AG09309 (cell line): ENCODE measurements around the gene ZNF821.
"Not testable (repeated sequence)": the region's sequence is repeated elsewhere in the genome, so short reads cannot be mapped to it uniquely, and the experiment has no call there.

Source experiments
- DNase-seq: peaks from one replicate; pipeline ENCODE4 v3.0.0-alpha.2; 2010; ENCODE audit warnings: low read depth
- H3K4me3 ChIP-seq: 2 replicates; pipeline ENCODE4 v1.5.1; 2011; ENCODE audit warnings: mild to moderate bottlenecking, low read depth, low read length, moderate library complexity; ENCODE audit not compliant: control insufficient read depth
- CTCF ChIP-seq: IDR thresholded peaks from 2 replicates; pipeline ENCODE4 v1.5.1; 2011; ENCODE audit warnings: mild to moderate bottlenecking, low read depth, low read length, inconsistent platforms; ENCODE audit not compliant: insufficient read depth, control insufficient read depth; ENCODE audit errors: missing control alignments

ZNF821 gene

GRCh38 chr16:71917900-71918299 lies 33.9 kb upstream of the ZNF821 start:
- DNase-seq = no peak
- TF ChIP-seq CTCF = no peak
- no peak overlapping the region for H3K4me3 ChIP-seq

- no peak overlapping the region for H3K4me3 ChIP-seq
- TF ChIP-seq CTCF = no peak
- no peak for DNase-seq
Observed at GRCh38 chr16:71916397-71916920, 32.5 kb upstream of the ZNF821 start.

GRCh38 chr16:71915350-71915749 lies 31.4 kb upstream of the ZNF821 start:
- H3K4me3 ChIP-seq = no peak overlapping the region
- no peak for TF ChIP-seq CTCF
- no peak for DNase-seq

GRCh38 chr16:71914802-71915201 lies 30.8 kb upstream of the ZNF821 start:
- no peak for TF ChIP-seq CTCF
- no peak for DNase-seq
- H3K4me3 ChIP-seq = no peak overlapping the region

- DNase-seq = no peak
- no peak for TF ChIP-seq CTCF
- no peak overlapping the region for H3K4me3 ChIP-seq
Observed at GRCh38 chr16:71912534-71913275, 28.7 kb upstream of the ZNF821 start.

GRCh38 chr16:71911121-71911520 lies 27.1 kb upstream of the ZNF821 start:
- H3K4me3 ChIP-seq = no peak overlapping the region
- TF ChIP-seq CTCF = no peak
- DNase-seq = no peak

GRCh38 chr16:71905765-71906164 lies 21.8 kb upstream of the ZNF821 start:
- H3K4me3 ChIP-seq, DNase-seq: not testable (repeated sequence)
